OCI-LY3 (cell line): ENCODE measurements around the gene SLC4A4.

Experiments used
- H2AFZ ChIP-seq: fragments of 200-600, 300-600 bp; shearing (Covaris generic); 2 replicates; pipeline ENCODE4 v1.6.0; 2014; ENCODE audit warnings: antibody characterized with exemption, low read depth, low read length
- H3K27ac ChIP-seq: fragments of 200-600, 300-600 bp; sonication (generic); 2 replicates; pipeline ENCODE4 v1.5.1; 2014; ENCODE audit warnings: mild to moderate bottlenecking, low read length, moderate library complexity, mixed read lengths
- H3K27me3 ChIP-seq: fragments of 200-600, 300-600 bp; sonication (generic); 2 replicates; pipeline ENCODE4 v1.6.1; 2014; ENCODE audit warnings: low read depth, low read length, mixed read lengths
- H3K36me3 ChIP-seq: fragments of 200-600, 300-600 bp; sonication (generic); replicated peaks from 2 replicates; pipeline ENCODE3; 2014; ENCODE audit warnings: low read depth, low read length, mixed read lengths
- H3K4me1 ChIP-seq: fragments of 300-600, 200-600 bp; sonication (generic); 2 replicates; pipeline ENCODE4 v1.6.1; 2014; ENCODE audit warnings: low read length, mixed read lengths
- H3K4me2 ChIP-seq: fragments of 200-600, 300-600 bp; sonication (generic); 2 replicates; pipeline ENCODE4 v1.6.1; 2014; ENCODE audit warnings: low read length, mixed read lengths
- H3K4me3 ChIP-seq: fragments of 300-600, 200-600 bp; sonication (generic); 2 replicates; pipeline ENCODE4 v1.5.1; 2014; ENCODE audit warnings: antibody characterized with exemption, mild to moderate bottlenecking, low read length, moderate library complexity
- H3K79me2 ChIP-seq: fragments of 300-600, 200-600 bp; shearing (Covaris generic); 2 replicates; pipeline ENCODE4 v1.6.1; 2014; ENCODE audit warnings: mild to moderate bottlenecking, low read length, mixed read lengths
- H3K9ac ChIP-seq: fragments of 300-600, 200-600 bp; shearing (Covaris generic); 2 replicates; pipeline ENCODE4 v1.6.0; 2014; ENCODE audit warnings: mild to moderate bottlenecking, low read length, moderate library complexity
- H3K9me3 ChIP-seq: fragments of 200-600, 300-600 bp; shearing (Covaris generic); 2 replicates; pipeline ENCODE4 v1.6.1; 2014; ENCODE audit warnings: low read length, mixed read lengths; ENCODE audit not compliant: insufficient read depth
- H4K20me1 ChIP-seq: fragments of 200-600, 300-600 bp; sonication (generic); 2 replicates; pipeline ENCODE4 v1.6.1; 2016; ENCODE audit warnings: low read length, mixed read lengths; ENCODE audit not compliant: insufficient read depth
- CTCF ChIP-seq: fragments of 200-600, 300-600 bp; sonication (generic); IDR thresholded peaks from 2 replicates; pipeline ENCODE4 v1.5.1; 2014; ENCODE audit warnings: antibody characterized with exemption, low read length, low read depth
- EZH2phosphoT487 ChIP-seq: fragments of 200-600 bp; shearing (Covaris generic); IDR thresholded peaks from 2 replicates; pipeline ENCODE4 v1.6.1; 2018; ENCODE audit warnings: antibody characterized with exemption, mixed run types, low read depth

SLC4A4 gene

GRCh38 chr4:71609651-71610050 lies 270.8 kb downstream of the SLC4A4 start:
- Histone ChIP-seq H3K4me2 (no peak overlapping the region), H3K79me2 (no peaks in the 10 kb centered on the region), H3K4me1 (peaks cover 43% of the 10 kb centered on the region), H3K36me3 (peaks cover 5% of the 10 kb centered on the region), H3K27me3 (peaks cover 10% of the 10 kb centered on the region; the same call in 1 of the 2 replicates), H3K9me3 (no peaks in the 10 kb centered on the region), H3K27ac (no peak overlapping the region), H4K20me1 (no peaks in the 10 kb centered on the region), H2AFZ (no peak overlapping the region), H3K4me3 (no peak overlapping the region), H3K9ac (no peak overlapping the region)
- TF ChIP-seq CTCF (no peak), EZH2phosphoT487 (no peak)

GRCh38 chr4:71614621-71615020 lies 275.8 kb downstream of the SLC4A4 start:
- H3K27ac ChIP-seq, result no peak overlapping the region
- no peaks in the 10 kb centered on the region for H4K20me1 ChIP-seq

GRCh38 chr4:71616168-71616811 lies 277.5 kb downstream of the SLC4A4 start:
- Histone ChIP-seq H3K36me3 (no peaks in the 10 kb centered on the region), H2AFZ (no peak overlapping the region), H3K4me2 (no peak overlapping the region), H3K9ac (no peak overlapping the region), H3K4me1 (no peaks in the 10 kb centered on the region), H4K20me1 (no peaks in the 10 kb centered on the region), H3K27me3 (no peaks in the 10 kb centered on the region), H3K9me3 (no peaks in the 10 kb centered on the region), H3K4me3 (no peak overlapping the region), H3K79me2 (no peaks in the 10 kb centered on the region), H3K27ac (no peak overlapping the region)
- TF ChIP-seq EZH2phosphoT487 (no peak), CTCF (no peak)

More at GRCh38 chr4:71614621-71615020, 275.8 kb downstream of the SLC4A4 start:
- Histone ChIP-seq H3K27me3 (no peaks in the 10 kb centered on the region), H3K9ac (no peak overlapping the region), H3K4me2 (no peak overlapping the region), H3K79me2 (no peaks in the 10 kb centered on the region), H2AFZ (no peak overlapping the region), H3K36me3 (no peaks in the 10 kb centered on the region), H3K4me1 (no peaks in the 10 kb centered on the region), H3K9me3 (no peaks in the 10 kb centered on the region), H3K4me3 (no peak overlapping the region)
- TF ChIP-seq EZH2phosphoT487 (no peak), CTCF (no peak)
